ENCODE measurements around the gene VARS1.

VARS1 gene

DNA sequence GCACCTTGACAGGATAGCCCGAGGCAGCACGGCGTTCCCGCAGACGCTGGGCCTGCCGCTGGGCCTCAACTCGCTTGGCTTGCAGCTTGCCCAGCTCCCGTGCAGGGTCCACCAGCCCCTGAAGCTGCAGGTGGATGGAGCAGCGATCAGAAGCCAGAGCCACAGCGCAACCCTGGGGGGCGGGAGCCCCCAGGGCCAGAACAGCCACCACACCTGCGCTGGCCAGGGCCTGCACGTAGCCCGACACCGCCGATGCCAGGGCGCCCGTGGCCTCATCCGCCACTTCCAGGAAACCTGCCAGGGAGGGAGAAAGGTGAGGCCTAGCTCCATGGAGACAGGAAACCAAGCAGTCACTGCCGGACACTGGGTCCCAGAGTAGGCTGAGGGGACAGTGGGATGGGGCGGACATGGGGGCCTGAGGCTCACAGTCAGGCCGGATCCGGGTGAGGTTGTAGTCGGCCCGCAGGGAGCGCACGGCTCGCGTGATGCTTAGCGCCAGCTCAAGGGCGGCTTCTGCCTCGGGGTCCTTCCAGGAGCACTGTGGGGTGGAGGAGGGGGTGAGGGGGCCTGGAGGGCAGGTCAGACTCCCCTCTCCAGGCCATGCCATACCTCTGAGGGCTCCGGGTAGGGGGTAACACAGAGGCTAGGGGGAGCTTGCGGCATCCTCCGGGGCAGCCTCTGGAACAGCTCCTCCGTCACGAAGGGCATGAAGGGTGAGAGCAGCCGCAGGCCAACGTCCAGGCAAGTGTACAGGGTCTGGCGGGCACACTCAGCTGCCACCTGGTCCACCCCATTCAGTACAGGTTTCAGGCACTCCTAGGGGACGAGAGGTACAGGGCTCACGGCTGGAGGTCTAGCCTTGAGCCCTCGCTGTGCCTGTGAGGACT lies 16.3 kb downstream of the VARS1 start:
- peaks cover 4% of the 10 kb centered on the region for H3K27me3 Mint-ChIP-seq
- H3K4me1 Mint-ChIP-seq (ENCODE audit: low read depth), result peaks cover 37% of the 10 kb centered on the region
- H3K4me3 Mint-ChIP-seq, result no peak overlapping the region
- intact Hi-C loops (cut with micrococcal nuclease), result no loop called here
- H3K9me3 Mint-ChIP-seq, result no peaks in the 10 kb centered on the region
- H3K36me3 Mint-ChIP-seq (ENCODE audit: low read depth), result peaks cover 63% of the 10 kb centered on the region
- no peak overlapping the region for H3K27ac Mint-ChIP-seq

DNA sequence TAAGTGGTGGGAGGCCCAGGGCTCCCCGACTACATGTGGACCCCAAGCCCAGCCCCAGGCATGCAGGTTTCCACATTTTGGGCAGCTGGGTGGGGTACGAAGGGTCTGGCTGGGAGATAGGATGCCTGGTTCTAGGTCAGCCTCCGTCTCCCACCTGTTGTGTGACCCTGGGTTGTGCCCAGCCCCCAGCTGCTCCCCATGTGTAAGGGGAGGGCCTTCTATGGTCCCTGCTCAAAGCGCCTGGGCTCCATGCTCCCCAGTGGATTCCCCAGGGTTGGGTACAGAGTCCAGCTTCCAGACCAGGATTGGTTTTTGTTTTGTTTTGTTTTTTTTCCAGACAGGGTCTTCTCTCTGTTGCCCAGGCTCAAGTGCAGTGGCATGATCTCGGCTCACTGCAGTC lies 17.4 kb downstream of the VARS1 start:
- intact Hi-C loops (cut with micrococcal nuclease), result no loop called here
- Mint-ChIP-seq H3K36me3 (ENCODE audit: low read depth) (peaks cover 53% of the 10 kb centered on the region), H3K27me3 (peaks cover 4% of the 10 kb centered on the region), H3K4me3 (no peak overlapping the region), H3K27ac (no peak overlapping the region), H3K9me3 (no peaks in the 10 kb centered on the region), H3K4me1 (ENCODE audit: low read depth) (peaks cover 38% of the 10 kb centered on the region)

DNA sequence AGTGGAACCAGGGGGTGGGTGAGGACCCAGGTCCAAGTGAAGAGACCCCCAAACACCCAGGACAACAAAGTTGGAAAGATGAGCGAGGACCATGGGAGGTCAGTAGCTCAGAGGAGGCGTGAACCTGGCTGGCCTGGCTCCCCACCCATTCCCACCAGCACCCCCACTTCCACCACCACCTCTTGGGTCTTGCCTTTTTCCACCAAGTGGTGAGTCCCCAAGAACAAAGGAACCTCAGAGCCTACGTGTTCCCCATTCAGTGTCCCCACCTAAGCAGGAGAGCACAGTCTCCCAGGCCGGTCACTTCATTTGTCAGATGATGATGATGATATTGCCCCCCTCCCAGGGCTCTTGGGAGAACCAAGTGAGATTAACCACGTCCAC lies 17.9 kb downstream of the VARS1 start:
- Mint-ChIP-seq H3K36me3 (ENCODE audit: low read depth) (peaks cover 48% of the 10 kb centered on the region), H3K27ac (peak overlapping the region; percentile 50)
- intact Hi-C loops (cut with micrococcal nuclease), result no loop called here

GRCh38 chr6:31776989-31777666 lies 18.4 kb downstream of the VARS1 start, which contains the start of gene VWA7:
VWA7 (minus strand) TSS chr6:31777328; CDS start chr6:31776779, 549 bp downstream.
- Mint-ChIP-seq H3K36me3 (ENCODE audit: low read depth) (peaks cover 42% of the 10 kb centered on the region), H3K4me3 (peak within 1 kb of the TSS; percentile 0), H3K9me3 (no peaks in the 10 kb centered on the region), H3K27ac (peak within 1 kb of the TSS; percentile 50), H3K27me3 (peaks cover 4% of the 10 kb centered on the region), H3K4me1 (ENCODE audit: low read depth) (peaks cover 45% of the 10 kb centered on the region)
- intact Hi-C loops (cut with micrococcal nuclease), result no loop called here

More for the DNA sequence above, 17.9 kb downstream of the VARS1 start:
- peaks cover 4% of the 10 kb centered on the region for H3K27me3 Mint-ChIP-seq
- H3K4me3 Mint-ChIP-seq, result no peak overlapping the region
- peaks cover 43% of the 10 kb centered on the region for H3K4me1 Mint-ChIP-seq (ENCODE audit: low read depth)
- H3K9me3 Mint-ChIP-seq, result no peaks in the 10 kb centered on the region

GRCh38 chr6:31776485-31776988 lies 19.0 kb downstream of the VARS1 start:
- intact Hi-C loops (cut with micrococcal nuclease), result no loop called here

GRCh38 chr6:31775633-31776484 lies 19.7 kb downstream of the VARS1 start:
- Mint-ChIP-seq H3K4me1 (ENCODE audit: low read depth) (peaks cover 45% of the 10 kb centered on the region), H3K27me3 (peaks cover 4% of the 10 kb centered on the region), H3K4me3 (peak overlapping the region; percentile 0), H3K27ac (peak overlapping the region; percentile 50), H3K36me3 (ENCODE audit: low read depth) (peaks cover 30% of the 10 kb centered on the region), H3K9me3 (no peaks in the 10 kb centered on the region)
- intact Hi-C loops (cut with micrococcal nuclease), result no loop called here

More at GRCh38 chr6:31776485-31776988, 19.0 kb downstream of the VARS1 start:
- H3K27me3 Mint-ChIP-seq, result peaks cover 4% of the 10 kb centered on the region
- H3K9me3 Mint-ChIP-seq, result no peaks in the 10 kb centered on the region
- H3K4me3 Mint-ChIP-seq, result peak overlapping the region; percentile 0
- H3K27ac Mint-ChIP-seq, result peak overlapping the region; percentile 50
- H3K36me3 Mint-ChIP-seq (ENCODE audit: low read depth), result peaks cover 37% of the 10 kb centered on the region
- H3K4me1 Mint-ChIP-seq (ENCODE audit: low read depth), result peaks cover 45% of the 10 kb centered on the region

GRCh38 chr6:31775184-31775583 lies 20.4 kb downstream of the VARS1 start:
- intact Hi-C loops (cut with micrococcal nuclease), result no loop called here
- peaks cover 4% of the 10 kb centered on the region for H3K27me3 Mint-ChIP-seq
- H3K27ac Mint-ChIP-seq, result peak overlapping the region; percentile 29
- no peak overlapping the region for H3K4me3 Mint-ChIP-seq
- peaks cover 45% of the 10 kb centered on the region for H3K4me1 Mint-ChIP-seq (ENCODE audit: low read depth)
- H3K36me3 Mint-ChIP-seq (ENCODE audit: low read depth), result peaks cover 23% of the 10 kb centered on the region
- no peaks in the 10 kb centered on the region for H3K9me3 Mint-ChIP-seq

DNA sequence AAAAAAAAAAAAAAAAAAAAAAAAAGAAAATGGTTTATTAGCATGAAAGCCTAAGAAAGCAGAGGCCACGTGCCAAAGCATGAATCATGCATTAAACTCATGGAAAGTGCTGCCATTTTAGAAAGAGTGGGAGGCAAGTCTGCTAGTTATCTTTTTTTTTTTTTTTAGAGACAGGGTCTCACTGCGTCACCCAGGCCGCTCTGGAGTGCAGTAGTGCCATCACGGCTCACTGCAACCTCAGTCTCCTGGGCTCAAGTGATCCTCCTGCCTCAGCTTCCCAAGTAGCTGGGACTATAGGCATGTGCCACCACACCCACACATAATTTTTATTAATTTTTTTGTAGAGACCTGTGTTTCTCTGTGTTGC lies 23.6 kb downstream of the VARS1 start:
- H3K4me1 Mint-ChIP-seq (ENCODE audit: low read depth), result peaks cover 60% of the 10 kb centered on the region
- no peak overlapping the region for H3K4me3 Mint-ChIP-seq
- no peaks in the 10 kb centered on the region for H3K36me3 Mint-ChIP-seq (ENCODE audit: low read depth)
- H3K27me3 Mint-ChIP-seq, result peaks cover 4% of the 10 kb centered on the region
- H3K27ac Mint-ChIP-seq, result no peak overlapping the region
- H3K9me3 Mint-ChIP-seq, result no peaks in the 10 kb centered on the region
- intact Hi-C loops (cut with micrococcal nuclease), result loop anchor here (1.0 kb wide), 1 partner anchor 58 kb away; no protein-coding TSS in a partner anchor

GRCh38 chr6:31770860-31771259 lies 24.7 kb downstream of the VARS1 start:
- Mint-ChIP-seq H3K9me3 (no peaks in the 10 kb centered on the region), H3K27ac (no peak overlapping the region), H3K4me1 (ENCODE audit: low read depth) (peaks cover 49% of the 10 kb centered on the region), H3K36me3 (ENCODE audit: low read depth) (no peaks in the 10 kb centered on the region), H3K27me3 (peaks cover 2% of the 10 kb centered on the region), H3K4me3 (no peak overlapping the region)
- intact Hi-C loops (cut with micrococcal nuclease), result no loop called here

DNA sequence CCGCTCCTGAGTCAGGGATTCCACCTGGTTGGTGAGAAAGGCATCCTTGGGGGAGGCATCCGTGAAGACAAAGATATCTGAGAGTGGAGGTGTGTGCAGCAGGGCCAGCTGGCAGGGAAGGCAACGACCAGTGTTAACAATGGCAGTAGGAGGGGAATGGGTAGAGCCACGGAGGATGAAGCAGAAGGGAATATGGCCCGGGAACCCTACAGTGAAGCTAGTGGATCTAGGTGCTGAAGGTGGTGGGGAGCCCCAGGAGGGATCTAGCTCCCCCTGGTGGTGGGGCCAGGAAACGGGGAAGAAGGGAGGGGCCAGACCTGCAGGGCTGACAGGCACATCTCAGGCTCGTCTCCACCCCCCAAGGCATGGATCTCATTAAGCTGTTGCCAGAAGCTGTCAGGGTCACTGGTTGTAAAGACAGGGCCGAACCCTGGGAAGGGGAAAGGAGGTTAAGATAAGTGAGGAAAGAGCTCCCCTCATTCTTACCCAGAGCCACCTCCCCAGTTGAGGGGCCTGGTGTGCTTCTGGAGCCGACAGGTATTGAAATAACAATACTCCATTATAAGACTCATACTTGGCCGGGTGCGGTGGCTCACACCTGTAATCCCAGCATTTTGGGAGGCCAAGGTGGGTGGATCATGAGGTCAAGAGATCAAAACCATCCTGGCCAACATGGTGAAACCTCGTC lies 25.7 kb downstream of the VARS1 start:
- peaks cover 3% of the 10 kb centered on the region for H3K27me3 Mint-ChIP-seq
- no peaks in the 10 kb centered on the region for H3K36me3 Mint-ChIP-seq (ENCODE audit: low read depth)
- intact Hi-C loops (cut with micrococcal nuclease), result loop anchor here (2.0 kb wide), 3 partner anchors 31 to 89 kb away; partner anchors contain the start of genes DDAH2 and LY6G5C
- no peaks in the 10 kb centered on the region for H3K9me3 Mint-ChIP-seq
- no peak overlapping the region for H3K4me3 Mint-ChIP-seq
- H3K4me1 Mint-ChIP-seq (ENCODE audit: low read depth), result peaks cover 44% of the 10 kb centered on the region
- H3K27ac Mint-ChIP-seq, result peak overlapping the region; percentile 33

GRCh38 chr6:31768363-31769257 lies 26.9 kb downstream of the VARS1 start:
- peak overlapping the region; percentile 33 for H3K27ac Mint-ChIP-seq
- H3K4me3 Mint-ChIP-seq, result peak overlapping the region; percentile 51
- H3K9me3 Mint-ChIP-seq, result no peaks in the 10 kb centered on the region
- H3K36me3 Mint-ChIP-seq (ENCODE audit: low read depth), result peaks cover 2% of the 10 kb centered on the region
- intact Hi-C loops (cut with micrococcal nuclease), result loop anchor here (2.0 kb wide), 3 partner anchors 30 to 88 kb away; partner anchors contain the start of genes DDAH2 and LY6G5C
- peaks cover 3% of the 10 kb centered on the region for H3K27me3 Mint-ChIP-seq
- peaks cover 47% of the 10 kb centered on the region for H3K4me1 Mint-ChIP-seq (ENCODE audit: low read depth)

GRCh38 chr6:31767096-31767645 lies 28.4 kb downstream of the VARS1 start:
- H3K9me3 Mint-ChIP-seq, result no peaks in the 10 kb centered on the region
- H3K27ac Mint-ChIP-seq, result peak overlapping the region; percentile 33
- peaks cover 42% of the 10 kb centered on the region for H3K4me1 Mint-ChIP-seq (ENCODE audit: low read depth)
- no peak overlapping the region for H3K4me3 Mint-ChIP-seq
- peaks cover 3% of the 10 kb centered on the region for H3K27me3 Mint-ChIP-seq
- intact Hi-C loops (cut with micrococcal nuclease), result no loop called here
- H3K36me3 Mint-ChIP-seq (ENCODE audit: low read depth), result peaks cover 11% of the 10 kb centered on the region

Measured in dendritic cell treated with granulocyte-macrophage colony-stimulating factor and Interleukin-4, amounts not matched to agents 40 ng/mL and 50 ng/mL, for 4 days (primary cell).